Fibroblast of skin of abdomen (primary cell): ENCODE measurements around the gene CD300H.

Experiments used
- DNase-seq: peaks from one replicate; pipeline ENCODE4 v3.0.0-alpha.2; 2013

CD300H gene

DNA sequence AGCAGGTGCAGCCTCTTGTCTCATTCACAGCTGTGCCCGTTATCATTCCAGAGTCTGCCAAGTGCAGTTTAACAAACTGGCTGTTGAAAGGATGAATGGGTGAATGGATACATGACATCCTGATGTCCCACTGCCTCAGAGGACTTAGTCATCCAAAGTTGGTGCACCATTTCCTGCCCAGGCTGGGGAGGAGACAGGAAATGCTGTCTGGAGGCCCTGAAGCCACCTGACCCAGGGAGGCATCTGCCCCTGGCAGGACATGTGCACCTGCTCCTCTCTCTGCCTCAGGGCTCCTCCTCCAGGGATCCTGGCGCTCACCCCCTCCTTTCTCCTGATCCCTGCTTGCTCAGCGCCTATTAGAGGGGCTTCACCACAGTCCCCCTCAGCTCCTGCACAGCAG is 19.6 kb downstream of the CD300H start:
- DNase-seq: no peak

DNA sequence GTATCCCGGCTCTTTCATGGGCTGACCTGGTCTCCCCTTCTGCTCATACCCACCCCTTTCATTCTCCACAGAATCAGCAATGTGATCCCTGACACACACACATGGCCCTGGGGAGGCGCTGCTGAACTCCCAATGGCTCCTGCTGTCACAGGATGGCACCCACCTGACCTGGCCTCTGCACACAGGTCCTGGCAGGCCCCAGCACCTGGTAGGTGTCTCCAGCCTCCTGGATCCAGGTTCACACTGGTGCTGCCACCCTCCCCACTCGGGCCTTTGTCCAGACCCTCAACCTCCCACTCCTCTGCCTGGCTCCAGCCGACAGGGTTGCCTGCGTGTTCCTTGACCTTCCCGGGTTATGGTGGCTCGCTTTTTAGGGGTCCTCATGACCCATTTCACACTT is 20.0 kb downstream of the CD300H start:
- no peak for DNase-seq

DNA sequence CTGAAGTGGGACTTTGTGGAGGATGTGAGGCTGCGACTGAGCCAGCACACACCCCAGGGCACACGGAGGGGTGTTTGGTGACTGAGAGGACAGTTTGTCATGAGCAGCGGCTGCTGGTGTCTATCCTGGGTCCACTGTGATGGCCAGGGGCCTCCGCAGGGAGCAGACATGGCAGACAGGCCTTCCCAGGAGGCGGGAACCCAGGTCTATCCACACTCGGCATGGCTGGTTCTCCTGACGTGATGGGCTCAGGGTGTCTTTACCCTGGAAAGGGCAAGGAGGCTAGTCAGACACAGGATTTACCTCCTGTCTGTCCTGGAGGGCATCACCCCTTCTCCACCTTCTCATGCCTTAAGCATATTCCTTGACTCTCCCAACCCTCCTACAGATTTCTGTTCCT is 20.7 kb downstream of the CD300H start:
- DNase-seq: no peak

DNA sequence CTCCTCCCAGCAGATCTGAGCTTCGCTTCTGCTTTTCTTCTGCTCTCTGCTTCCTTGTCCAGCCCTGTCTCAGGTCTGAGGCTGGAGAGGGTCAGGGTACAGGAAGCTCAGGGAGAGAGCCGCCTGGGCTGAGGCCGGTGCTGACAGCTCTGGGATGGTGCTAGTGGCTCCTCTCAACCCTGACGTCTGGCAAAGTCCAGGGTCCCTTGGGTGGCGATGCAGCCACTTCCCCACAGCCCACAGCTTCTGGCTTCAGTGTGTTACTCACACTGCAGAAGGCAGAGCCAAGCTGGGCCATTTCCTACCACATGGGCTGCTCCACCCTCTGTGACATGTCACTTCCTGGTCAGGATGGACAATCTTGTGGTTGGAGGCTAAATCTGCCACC is 21.5 kb downstream of the CD300H start, which contains the start of gene CD300C:
TSS of gene CD300C (minus strand) at position 273 of the 388 bp plus-strand sequence. CDS start 333 bp downstream, outside the sequence.
- DNase-seq: no peak

- DNase-seq: no peak
These were observed 22.1 kb downstream of the CD300H start for GRCh38 chr17:74544991-74545842.

- no peak for DNase-seq
These were observed 23.2 kb downstream of the CD300H start for GRCh38 chr17:74543891-74544760.

DNA sequence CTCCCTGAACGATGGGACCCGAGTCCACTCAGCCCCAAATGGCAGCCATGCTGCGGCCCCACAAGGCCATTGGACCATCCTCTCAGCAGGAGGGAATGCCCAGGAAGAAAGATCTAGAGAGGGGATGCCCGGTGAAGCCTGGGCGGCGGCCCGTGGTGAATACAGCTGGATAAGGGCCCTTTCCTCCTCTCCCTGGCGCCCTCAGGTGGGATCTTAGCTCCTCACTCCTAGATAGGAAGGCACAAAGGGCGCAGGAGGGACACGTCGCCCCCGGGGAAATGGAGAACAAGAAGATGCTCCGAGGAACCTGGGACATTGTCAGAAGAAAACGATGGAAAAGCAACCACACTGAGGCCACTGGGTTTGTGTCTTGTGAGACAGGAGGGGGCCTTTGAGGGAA is 23.9 kb downstream of the CD300H start:
- DNase-seq: no peak

- DNase-seq: no peak
These were observed 24.5 kb downstream of the CD300H start for GRCh38 chr17:74542727-74543383.

DNA sequence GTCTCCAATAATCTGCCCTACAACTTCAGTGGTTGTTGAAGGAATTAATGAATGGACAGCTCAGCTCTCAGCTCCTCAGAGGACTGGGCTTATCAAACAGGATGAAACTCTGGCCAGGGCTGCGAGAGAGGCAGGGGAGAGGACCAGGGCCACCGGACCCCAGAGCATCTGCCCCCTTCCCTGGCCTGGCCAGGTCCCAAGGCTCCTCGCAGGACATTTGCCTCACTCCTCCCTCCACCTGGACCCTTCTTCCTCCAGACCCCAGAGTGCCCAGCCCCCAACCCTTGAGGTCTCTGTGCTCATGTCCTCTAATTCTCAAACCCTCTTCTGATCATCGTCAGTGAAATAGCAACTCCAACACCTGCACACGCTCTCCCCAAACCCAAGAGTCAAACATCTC is 25.1 kb downstream of the CD300H start:
- no peak for DNase-seq

GRCh38 chr17:74541176-74542111 is 25.9 kb downstream of the CD300H start:
- DNase-seq: no peak

DNA sequence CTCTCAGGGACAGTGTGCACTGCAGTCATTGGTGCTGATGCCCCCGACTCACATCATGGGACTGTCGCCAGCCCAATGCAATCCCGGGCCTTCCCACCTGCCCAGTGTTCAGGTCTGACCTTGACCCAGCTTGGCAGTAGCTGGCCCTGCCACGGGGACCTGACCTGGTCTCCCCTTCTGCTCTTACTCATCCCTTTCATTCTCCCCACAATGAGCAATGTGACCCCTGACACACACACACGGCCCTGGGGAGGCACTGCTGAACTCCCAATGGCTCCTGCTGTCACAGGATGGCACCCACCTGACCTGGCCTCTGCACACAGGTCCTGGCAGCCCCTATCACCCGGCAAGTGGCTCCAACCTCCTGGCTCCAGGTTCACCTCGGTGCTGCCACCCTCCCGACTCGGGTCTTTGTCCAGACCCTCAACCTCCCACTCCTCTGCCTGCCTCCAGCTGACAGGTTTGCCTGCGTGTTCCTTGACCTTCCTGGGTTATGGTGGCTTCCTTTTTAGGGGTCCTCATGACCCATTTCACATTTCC is 28.0 kb downstream of the CD300H start:
- DNase-seq: no peak

DNA sequence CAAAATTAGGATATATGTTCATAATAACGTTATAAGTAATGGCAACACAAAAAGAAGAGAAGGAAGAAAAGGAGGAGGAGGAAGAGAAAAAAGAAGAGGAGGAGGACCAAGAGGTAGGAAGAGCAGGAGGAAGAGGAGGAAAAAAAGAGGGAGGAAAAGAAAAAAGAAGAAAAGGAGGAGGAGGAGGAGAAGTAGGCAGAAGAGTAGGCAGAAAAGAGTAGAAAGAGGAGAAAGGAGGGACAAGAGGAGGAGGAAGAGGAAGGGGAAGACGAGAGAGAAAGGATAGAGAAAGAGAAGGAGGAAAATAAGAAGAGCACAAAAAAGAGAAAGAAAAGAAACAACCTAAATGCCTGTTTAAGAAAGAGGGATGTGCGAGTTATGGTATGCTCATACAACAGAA is 30.4 kb downstream of the CD300H start:
- DNase-seq: no peak

DNA sequence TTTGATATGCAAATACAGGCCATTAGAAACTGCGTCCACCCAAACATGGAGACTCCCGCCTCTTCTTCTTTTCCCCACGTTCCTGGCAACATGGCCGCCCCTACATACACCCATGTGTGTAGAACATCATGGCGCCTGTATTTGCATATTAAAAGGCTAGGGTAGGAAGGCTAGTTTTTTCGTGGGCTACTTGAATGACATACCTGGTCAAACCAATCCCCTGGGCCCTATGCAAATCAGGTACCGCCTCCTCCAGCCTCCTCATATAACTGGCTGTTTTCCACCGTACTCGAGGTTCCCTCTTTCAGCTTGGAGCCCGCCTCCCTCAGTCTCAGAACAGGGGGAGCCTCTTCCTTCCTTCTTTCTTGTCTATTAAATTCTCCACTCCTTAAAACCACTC is 35.2 kb downstream of the CD300H start:
- DNase-seq: no peak

GRCh38 chr17:74531231-74531761 is 36.0 kb downstream of the CD300H start, which contains the start of gene CD300LB:
Gene CD300LB, minus strand, starts transcription at chr17:74531475. Its CDS starts 125 bp downstream, at chr17:74531350.
- no peak for DNase-seq

DNA sequence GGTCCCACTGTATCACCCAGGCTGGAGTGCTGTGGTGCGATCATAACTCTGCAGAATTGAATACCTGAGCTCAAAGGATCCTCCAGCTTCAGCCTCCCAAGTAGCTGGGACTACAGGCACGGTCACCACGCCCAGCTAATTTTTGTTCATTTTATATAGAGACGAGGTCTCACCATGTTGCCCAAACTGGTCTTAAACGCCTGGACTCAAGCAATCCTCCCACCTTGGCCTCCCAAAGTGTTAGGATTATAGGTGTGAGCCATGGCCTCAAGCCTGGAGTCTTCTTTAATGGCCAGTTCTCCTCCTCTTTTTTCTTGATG is 36.5 kb downstream of the CD300H start:
- DNase-seq: no peak

DNA sequence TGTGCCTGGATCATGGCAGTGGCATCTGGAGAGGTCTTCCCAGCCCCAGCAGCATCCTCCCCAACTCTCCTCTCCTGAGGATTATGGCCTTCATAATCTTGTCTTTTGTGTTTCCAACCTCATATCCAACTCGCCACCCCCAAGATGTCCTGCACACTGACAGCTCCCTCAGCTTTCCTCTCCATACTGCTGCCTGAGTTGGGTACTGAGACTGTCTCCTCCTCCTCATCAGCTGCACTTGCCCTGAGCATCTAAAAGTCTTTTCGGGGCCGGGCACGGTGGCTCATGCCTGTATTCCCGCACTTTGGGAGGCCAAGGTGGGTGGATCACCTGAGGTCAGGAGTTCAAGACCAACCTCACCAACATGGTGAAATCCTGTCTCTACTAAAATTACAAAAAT is 38.1 kb downstream of the CD300H start:
- DNase-seq: no peak

DNA sequence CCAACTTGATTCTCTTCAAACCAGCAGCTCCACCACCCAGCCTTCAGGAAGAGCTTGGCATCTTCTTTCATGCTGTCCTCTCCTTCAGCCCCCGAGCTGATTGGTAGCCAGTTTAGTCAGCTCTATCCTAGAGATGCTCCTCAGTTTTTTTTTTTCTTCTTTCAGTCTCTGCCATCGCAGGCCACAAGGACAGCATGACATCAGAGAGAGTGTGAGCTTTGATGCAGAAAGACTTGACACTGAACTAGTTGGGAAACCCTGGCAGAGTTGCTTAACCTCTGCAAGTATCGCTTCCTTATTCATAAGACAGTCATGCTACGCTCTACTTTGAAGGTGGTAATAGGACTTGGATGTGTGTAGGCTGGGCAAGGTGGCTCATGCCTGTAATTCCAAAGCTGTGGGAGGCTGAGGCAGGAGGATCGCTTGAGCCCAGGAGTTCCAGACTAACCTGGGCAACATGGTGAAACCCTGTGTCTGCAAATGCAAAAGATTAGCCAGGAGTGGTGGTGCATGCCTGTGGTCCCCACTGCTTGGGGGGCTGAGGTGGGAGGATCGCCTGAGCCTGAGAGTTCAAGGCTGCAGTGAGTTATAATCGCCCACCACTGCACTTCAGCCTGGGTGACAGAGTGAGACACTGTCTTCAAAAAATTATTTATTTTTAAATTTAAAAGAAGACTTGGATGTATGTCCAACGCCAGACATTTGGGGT is 38.7 kb downstream of the CD300H start:
- no peak for DNase-seq

GRCh38 chr17:74527756-74528155 is 39.6 kb downstream of the CD300H start:
- no peak for DNase-seq

DNA sequence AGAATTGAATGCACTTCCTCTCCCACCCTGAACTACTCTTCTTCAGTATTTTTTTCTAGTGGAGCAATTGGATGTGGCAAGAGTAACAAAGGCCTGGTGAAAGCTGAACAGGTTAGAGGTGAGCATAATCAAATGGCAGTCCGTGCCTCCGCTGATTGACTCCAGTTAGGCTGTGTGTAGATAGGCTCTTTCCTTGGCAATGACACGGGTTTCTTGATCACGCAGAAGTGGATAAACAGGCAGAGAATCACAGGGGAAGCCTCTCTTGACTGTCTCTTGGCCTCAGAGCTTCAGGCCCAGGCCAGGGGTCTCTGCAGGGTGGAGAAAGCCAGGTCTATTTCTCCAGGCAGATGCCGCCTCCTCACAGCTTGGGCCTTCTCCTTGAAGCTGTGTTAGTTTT is 40.2 kb downstream of the CD300H start:
- no peak for DNase-seq

DNA sequence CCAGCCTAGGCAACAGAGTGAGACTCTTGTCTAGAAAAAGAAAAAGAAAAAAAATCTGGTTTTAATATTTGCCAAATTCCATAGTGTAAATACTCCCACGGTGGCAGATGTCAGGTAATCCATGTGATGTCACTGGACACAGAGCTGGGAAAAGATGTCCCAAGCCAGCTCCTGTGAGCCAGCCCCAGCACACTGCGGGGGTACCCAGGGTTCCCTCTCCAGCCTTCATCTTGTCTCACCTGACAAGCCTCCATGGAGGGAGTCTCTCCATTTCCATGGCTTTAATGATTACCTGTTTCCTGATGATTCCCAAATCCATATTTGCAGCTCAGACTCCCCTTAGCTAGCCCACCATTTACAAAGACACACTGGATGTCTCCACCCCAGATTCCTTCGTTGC is 40.6 kb downstream of the CD300H start:
- DNase-seq: no peak

- no peak for DNase-seq
These were observed 41.5 kb downstream of the CD300H start for GRCh38 chr17:74525781-74526288.
